Fibroblast of skin of right biceps (primary cell): ENCODE data around the gene EHBP1L1.
"Not testable (repeated sequence)": the region's sequence is repeated elsewhere in the genome, so short reads cannot be mapped to it uniquely, and the experiment has no call there.

Source experiments
- DNase-seq: peaks from one replicate; pipeline ENCODE4 v3.0.0-alpha.2; 2013

Gene EHBP1L1

GRCh38 chr11:65618763-65619162 lies 42.9 kb downstream of the EHBP1L1 start:
- no peak for DNase-seq

GRCh38 chr11:65619281-65619928 lies 43.6 kb downstream of the EHBP1L1 start:
- no peak for DNase-seq

- DNase-seq: no peak
Observed at GRCh38 chr11:65620666-65621065, 44.8 kb downstream of the EHBP1L1 start.

- DNase-seq: no peak
Observed at GRCh38 chr11:65621460-65621859, 45.6 kb downstream of the EHBP1L1 start.

- no peak for DNase-seq
Observed at GRCh38 chr11:65622011-65622410, 46.2 kb downstream of the EHBP1L1 start.

GRCh38 chr11:65623177-65623576 lies 47.3 kb downstream of the EHBP1L1 start:
- no peak for DNase-seq

- DNase-seq: no peak
Observed at GRCh38 chr11:65623852-65624616, 48.2 kb downstream of the EHBP1L1 start.

GRCh38 chr11:65624931-65625627 lies 49.2 kb downstream of the EHBP1L1 start:
- DNase-seq: no peak

GRCh38 chr11:65625628-65626342 lies 49.9 kb downstream of the EHBP1L1 start:
- DNase-seq: peak; percentile 22

- DNase-seq: no peak
Observed at GRCh38 chr11:65627202-65627601, 51.3 kb downstream of the EHBP1L1 start.

GRCh38 chr11:65629579-65629978 lies 53.7 kb downstream of the EHBP1L1 start:
- no peak for DNase-seq

- DNase-seq: no peak
Observed at GRCh38 chr11:65630215-65630614, 54.4 kb downstream of the EHBP1L1 start.

GRCh38 chr11:65633390-65634108 lies 57.7 kb downstream of the EHBP1L1 start:
- no peak for DNase-seq

GRCh38 chr11:65634109-65634436 lies 58.2 kb downstream of the EHBP1L1 start:
- no peak for DNase-seq

- DNase-seq: no peak
Observed at GRCh38 chr11:65634440-65634839, 58.6 kb downstream of the EHBP1L1 start.

GRCh38 chr11:65634905-65635731 lies 59.3 kb downstream of the EHBP1L1 start:
- no peak for DNase-seq

- DNase-seq: no peak
Observed at GRCh38 chr11:65636108-65637031, 60.5 kb downstream of the EHBP1L1 start.

- no peak for DNase-seq
Observed at GRCh38 chr11:65637032-65637557, 61.2 kb downstream of the EHBP1L1 start.

- DNase-seq: peak; percentile 76
Observed at GRCh38 chr11:65637794-65638419, 62.1 kb downstream of the EHBP1L1 start, which contains the start of gene SIPA1. TSS of gene SIPA1 (plus strand) at chr11:65638101. CDS start at chr11:65640922, 2,821 bp downstream.

- DNase-seq: not testable (repeated sequence)
Observed at GRCh38 chr11:65639228-65639597, 63.4 kb downstream of the EHBP1L1 start.
